ENCODE measurements around the gene SREBF2.
A peak's percentile ranks its signal among the peaks of the same experiment; 100 is the strongest.

Gene SREBF2

GRCh38 chr22:41909310-41910049 is 76.6 kb downstream of the SREBF2 start:
- no peak for DNase-seq

DNA sequence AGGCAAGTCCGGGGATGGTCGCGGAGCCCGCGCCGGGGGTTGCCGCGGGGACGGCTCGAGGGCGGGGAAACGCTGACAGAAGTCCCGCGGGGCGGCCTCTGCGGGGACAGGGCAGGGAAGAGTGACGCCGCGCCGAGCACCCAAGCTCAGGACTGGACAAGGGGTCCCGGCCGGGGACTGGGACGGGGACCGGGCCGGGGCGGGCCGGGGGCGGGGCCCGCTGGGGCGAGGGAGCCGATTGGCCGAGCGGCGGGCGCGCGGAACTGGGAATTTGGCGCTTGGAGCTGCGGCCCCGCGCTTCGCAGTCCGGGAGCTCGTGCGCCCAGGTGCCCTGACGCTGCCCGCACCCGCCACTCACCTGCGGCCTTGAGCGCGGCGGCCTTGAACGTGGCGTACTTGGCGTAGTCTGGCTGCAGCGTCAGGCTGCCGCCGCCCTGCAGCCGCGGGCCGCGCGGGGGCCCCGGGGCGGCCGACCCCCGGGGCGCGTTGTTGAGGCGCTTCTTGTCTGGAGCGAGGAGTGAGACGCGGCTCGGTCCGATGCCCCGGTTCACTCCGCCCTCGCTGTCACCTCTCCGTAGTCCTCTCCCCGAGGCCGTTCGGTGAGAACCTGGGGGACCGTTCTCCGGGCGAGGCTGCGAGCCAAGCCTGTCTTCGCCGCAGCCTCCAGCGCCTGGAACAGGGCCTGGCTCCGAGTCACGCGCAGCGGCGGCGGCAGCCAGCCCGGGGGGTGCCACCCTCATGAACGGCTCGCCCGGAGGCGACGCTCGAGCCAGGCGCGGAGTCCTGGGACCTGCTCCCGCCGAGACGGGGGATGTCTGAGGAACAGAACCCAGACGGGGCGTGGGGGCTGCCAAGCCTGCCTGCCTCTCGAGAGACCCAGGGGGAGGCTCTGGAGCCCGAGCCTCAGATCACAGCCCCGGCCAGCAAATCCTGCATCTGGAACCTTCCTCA is 77.4 kb downstream of the SREBF2 start:
- DNase-seq, result no peak

DNA sequence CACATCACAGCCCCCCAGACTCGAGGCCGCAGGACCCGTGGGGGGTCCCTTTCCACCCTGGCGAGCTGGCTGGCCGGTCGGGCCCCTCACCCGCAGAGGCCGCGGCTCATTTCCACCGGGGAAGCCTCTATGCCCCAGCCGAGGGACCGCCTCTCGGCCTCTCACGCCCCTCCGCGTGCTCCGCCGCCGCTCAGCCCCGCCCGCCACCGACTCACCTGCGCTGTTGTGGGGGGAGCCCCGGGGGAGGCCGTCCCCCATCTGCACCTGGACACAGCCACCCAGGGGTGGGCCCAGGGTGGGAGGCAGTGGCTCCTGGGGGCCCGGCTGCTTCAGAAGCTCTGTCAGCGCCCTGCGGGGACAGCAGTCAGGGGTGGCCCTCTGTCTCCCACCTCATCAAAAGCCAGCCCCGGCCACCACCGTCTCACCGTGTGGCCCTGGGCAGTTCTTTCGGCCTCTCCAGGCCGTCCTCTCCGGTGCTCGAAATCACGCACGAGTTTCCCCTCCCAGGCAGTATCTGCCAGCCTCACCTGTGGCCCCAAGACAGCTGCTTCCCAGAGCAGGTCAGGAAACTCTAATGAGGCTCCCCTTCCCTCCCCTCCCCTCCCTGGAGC is 78.2 kb downstream of the SREBF2 start:
- no peak for DNase-seq

DNA sequence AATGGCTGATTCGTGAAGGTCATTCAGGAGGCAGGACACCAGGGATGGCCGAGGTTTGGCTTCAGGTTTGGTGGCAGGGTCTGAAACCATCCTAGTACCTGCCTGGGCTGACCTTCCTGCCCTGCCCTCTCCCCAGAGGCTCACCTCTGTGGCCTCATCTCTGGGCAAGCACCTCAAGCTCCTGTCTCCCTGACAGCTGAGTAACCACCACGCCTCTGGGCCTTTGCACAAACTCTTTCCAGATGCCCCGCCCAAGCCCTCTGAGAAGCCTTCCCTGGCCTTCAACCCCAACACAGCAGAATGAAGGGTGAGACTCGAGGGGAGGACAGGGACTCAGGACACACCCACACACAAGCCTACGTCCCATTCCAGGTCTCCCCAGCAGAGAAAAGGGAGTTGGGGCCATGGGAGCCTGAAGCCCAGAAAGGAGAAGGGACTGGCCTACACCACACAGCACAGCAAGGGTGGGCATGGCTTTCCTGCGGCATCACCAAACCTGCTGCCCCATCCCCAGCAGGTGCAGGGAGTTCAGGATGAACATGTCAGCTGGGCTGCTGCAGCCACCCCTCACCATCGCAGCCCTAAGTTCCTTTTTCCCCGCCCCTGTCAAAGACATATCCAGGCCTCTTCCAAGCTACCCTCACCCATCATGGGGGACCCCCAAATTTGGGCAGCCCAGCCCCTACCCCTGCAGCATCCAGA is 79.6 kb downstream of the SREBF2 start:
- no peak for DNase-seq

DNA sequence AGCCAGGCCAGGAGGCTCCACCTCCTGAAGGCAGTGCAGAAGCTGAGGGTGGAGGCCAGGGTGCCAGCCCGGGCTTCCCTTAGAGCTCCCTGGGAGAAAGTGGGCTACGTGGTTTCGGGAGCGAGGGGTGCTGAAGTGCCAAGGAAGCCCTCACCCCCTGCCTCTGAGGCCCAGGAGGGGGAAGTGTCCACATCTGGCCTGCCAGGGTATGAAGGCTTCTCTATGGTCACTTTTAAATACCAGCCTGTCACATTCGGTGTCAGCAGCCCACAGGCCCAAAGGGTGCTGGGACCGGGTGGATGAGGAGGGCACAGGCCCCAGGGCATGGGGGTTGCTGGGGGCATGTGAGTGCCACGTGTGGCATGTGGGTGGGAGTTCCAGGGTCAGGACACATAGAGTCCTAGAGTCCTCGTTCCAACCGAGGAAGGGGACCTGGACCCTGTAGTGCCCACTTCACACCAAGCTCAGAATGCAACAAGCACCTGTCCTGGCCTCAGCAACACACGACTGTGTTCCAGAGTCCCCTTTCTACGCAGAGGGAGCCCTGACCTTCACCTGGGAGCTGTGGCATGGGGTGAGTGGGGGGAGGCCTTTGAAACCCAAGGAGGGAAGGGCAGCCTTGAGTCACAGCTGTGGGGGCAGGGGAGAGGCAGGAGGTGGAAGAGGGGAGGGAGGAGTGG is 80.3 kb downstream of the SREBF2 start:
- DNase-seq, result no peak

DNA sequence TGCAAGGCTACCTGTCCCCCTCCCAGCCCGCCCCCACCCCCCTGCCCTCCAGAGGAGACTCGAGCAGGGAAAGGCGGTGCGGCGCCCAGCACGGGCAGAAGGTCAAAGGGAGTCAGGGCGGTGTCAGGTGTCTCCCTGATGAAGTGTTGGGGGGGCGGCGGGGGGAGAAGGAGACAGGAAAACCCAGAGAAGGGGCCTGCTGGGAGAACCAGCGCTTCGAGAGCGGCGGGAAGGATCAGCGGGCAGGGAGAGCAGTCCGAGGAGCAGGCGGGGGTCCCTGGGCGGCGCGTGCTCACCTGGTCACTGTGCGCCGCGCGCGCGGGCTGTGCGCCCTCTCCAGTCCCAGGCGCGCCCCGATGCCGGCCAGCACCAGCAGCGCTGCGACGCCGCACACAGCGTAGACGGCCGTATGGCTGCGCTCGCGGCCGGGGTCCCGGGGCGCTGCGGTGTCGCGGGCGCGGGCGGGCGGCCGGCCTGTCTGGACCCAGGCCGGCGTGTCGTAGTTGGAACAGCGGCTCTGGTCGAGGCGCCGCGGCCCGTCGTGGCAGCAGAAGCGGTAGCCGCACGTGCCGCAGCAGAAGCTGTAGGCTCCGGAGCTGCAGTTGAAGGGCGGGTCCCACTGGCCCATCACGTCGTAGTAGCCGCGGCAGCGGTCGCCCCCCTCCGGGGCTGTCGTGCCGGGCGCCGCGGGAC is 81.1 kb downstream of the SREBF2 start:
- no peak for DNase-seq

- DNase-seq, result no peak
Observed at GRCh38 chr22:41914611-41915034, 81.7 kb downstream of the SREBF2 start.

DNA sequence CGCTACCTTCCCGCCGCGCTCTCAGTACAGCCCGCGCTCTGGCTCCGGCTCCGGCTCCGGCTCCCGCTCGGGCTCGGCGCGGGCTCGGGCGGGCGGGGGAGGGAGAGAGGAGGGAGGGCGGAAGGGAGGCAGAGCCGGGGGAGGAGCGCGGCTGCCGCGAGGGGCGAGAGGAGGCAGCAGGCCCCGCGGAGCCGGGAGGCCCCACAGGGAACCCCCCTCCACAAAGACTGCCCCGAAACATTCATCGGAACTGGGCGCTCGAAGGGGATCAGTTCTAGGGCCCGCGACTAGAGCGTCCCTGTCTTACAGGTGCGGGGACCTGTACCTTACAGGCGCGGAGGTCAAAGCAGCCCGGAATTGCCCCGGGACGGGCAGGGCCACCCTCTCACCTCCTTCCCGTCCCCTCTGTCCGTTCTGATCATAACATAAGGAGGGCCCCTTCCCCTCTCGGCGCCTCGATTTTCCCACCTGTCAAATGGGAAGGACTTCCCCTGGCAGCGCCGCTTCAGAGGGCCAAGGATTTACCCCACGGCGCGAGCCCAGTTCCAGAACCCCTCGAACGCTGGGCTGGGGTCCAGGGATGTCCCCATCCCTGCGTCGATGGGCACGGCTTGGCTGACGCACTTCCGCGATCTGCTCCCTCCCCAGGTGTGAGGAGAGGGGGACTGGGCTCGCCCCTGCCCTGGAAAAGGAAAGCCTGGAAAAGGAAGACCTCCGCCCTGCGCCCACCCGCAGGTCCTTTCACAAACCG is 82.3 kb downstream of the SREBF2 start, which contains the start of gene SHISA8:
Gene SHISA8 (minus strand): TSS at position 40 of the 751 bp plus-strand sequence. CDS start 407 bp downstream, outside the sequence.
- DNase-seq, result peak; percentile 32

DNA sequence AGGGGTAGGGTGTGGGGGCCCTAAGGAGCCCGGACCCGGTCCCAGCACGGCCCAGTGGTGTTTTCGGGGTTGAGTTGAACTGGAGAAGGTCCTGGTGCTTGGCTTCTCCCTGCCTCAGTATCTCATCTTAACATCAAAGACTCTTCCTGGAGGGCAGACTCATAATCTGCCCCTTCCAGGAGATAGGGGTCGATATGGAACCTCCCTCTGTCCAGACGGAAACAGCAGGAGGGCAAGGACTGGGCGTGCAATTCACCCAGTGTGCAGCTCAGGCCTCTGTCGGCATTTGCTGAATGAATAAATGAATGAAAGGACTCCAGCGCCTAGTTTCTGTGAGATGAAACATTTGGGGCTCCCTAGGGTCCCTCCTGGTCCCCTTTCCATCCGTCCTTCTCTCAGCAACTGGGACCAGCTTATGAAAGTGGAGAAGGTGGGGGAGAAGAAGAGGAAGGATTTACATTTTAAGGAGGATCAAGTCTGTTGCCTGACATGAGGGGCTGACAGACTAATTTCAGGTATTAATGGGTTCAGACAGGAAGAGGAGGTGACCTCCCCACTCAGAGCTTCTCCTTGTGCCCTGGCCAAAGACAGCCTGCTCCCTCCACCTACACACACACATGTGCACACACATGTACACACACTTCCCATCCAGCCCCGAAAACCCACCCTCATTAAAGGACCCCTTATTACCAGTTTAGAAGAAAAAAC is 83.0 kb downstream of the SREBF2 start:
- no peak for DNase-seq

DNA sequence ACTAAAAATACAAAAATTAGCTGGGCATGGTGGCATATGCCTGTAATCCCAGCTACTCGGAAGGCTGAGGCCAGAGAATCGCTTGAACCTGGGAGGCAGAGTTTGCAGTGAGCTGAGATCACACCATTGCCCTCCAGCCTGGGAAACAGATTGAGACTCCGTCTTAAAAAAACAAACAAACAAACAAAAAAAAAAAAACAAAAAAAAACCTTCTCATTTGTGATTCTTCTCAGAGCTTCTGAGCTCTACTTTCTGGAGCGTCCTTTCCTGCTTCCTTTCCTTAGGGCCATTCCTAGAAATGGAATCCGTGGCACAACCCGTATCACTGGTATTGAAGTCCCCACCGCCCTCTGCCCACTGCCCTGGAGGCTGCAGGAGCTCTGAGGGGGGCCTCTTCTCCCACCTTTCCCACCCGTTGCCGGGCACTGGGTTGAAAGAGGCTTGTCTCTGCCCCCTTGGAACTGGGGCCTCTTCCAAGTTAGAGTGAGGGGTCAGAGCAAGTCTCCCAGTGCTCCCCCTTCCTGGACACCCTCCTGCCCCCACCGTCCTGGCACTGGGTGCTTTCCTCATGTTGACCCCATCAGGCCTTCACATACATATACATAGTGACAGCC is 83.9 kb downstream of the SREBF2 start:
- DNase-seq, result no peak

- no peak for DNase-seq
Observed at GRCh38 chr22:41917375-41917902, 84.5 kb downstream of the SREBF2 start.

DNA sequence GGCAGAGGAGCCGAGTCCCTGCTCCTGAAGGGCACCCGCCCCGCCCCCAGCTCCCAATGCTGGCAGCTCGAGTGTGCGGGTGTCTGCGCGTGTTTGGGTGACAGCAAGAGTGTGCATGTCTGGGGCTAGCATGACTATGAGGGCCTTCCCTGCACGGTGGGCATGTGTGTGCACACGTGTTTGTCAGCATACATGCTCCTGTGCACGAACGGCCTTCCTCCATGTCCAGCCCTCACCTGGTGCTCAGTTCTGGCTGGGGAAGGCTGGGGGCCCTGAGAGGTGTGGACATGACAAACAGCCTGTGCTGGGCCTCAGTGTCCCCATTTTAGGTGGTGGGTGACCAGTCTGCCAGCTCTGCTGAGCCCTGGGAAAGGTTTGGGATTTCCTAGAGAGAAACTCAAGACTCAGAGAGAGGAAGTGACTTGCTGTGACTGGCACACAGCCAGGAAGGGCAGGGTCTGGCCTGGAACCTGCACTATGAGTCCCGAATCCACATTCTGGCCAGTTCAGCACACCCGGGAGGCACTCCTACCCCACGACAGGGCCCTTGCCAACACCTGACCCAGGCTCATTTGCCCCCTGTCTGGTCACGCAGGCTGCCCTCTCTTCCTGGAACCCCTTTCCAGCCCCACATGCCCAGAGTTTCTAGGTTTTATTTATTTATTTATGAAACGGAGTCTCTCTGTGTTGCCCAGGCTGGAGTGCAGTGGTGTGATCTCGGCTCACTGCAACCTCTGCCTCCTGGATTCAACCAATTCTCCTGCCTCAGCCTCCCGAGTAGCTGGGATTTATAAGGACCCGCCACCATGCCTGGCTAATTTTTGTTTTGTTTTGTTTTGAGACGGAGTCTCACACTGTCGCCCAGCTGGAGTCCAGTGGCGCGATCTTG is 85.2 kb downstream of the SREBF2 start:
- no peak for DNase-seq

DNA sequence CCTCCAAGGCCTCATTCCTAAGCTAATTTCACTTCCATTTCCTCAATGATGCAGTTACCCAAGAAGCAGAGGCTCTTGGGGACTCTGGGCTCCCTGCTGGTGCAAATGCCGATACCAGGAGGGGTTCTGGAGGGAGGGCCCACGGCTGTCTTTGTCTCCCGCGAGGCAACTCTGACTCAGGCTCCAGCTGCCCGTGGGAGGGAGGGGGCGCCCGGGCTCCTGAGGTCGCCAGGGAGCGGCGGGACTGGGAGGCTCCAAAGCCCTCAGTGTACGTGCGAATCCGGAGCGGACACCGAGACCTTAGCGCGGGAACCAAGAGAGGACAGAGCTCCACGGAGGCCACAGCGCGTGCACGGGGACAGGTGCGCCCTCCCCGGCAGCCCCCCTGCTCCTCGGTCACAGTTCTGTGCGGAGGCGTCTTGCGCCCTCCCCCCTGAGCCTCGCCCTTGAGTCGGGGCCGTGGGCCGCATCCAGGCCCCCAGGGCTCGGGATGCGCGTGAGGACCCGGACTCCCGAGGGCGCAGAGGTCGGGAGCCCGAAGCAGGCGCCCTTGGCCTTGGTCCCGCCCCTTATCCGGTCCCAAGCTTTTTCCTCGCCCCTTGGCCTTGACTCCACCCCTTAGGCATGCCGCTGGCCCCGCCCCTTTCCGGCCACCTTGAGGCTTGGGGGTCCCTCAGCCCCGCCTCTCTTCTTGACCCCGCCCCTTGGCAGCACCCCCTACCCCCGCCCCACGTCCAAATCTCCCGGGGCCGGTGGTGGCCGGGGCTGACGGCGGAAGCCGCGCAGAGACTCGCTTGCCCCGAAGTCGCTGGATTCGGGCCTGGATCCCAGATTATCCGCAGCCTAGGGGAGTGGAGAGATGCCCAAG is 86.7 kb downstream of the SREBF2 start:
- no peak for DNase-seq

GRCh38 chr22:41920271-41920976 is 87.5 kb downstream of the SREBF2 start:
- no peak for DNase-seq

DNA sequence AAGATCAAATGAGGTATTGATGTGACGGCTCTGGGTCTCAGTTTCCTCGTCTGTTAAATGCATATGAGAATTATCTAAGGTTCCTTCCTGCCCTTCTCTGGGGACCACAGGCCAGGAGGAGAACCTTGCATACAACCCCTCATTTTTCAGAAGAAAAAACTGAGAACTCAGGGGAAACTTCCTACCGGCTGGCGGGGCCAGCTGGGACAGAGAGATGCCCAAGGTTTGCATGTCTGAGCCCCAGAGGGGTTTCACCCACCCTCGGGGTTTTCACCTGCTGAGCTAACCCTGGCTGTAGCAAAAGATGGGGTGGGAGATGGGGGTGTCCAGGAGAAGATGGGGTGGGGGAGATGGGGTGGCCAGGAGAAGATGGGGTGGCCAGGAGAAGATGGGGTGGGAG is 89.4 kb downstream of the SREBF2 start:
- no peak for DNase-seq

DNA sequence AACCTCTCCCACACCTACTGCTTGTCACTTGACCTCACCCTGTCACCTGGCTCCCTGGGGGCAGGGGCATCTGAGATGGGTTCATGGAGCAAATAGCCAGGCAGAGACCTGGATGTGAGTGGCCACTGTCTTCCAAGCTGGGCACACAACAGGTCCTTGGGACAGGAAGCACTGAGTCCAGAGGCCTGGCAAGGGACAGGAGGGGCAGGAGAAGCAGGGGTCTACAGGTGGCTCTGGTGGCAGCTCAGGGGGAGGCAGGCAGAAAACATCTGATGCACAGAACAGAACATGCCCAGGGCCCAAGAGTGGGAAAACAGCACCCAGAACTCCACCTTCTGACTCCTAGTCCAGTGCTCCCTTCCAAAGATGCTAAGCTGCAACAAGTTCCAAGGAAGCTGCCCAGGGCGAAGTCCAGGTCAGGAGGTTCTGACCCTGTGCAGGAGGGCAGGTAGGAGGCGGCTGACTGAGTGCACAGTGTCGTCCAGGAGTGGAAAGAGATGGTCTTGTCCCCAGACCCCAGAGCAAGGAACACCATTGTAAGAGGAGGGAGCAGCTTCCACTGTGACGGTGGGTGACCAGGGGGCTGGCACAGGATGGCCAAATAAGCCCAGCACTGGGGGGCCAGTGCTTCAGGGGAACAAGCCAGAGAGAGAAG is 90.2 kb downstream of the SREBF2 start:
- DNase-seq, result no peak

Data from NCI-H1105 (cell line).